PC-9 (cell line): ENCODE data around the gene RTP2. TPM values are rescaled to one million over a fixed set of nuclear protein-coding genes. Genes with fewer than 3 reads are reported as not detected.
"Not testable (repeated sequence)": the region's sequence is repeated elsewhere in the genome, so short reads cannot be mapped to it uniquely, and the experiment has no call there.

Experiments
- BruUV-seq: library from RNA; stranded (reverse); fragments of 400-500 nt; replicated peaks from 2 replicates; lab custom pipeline; 2021; lab: Mats Ljungman, UMichigan
- CTCF ChIA-PET: fragments of 300-600 bp; sonication (Branson Sonifier 250); formaldehyde crosslinking; loops from one replicate; lab custom pipeline; 2022; ENCODE audit warnings: antibody characterized with exemption; lab: Charles Lee
- POLR2A ChIA-PET: fragments of 300-600 bp; sonication (Branson Sonifier 250); formaldehyde crosslinking; loops from one replicate; lab custom pipeline; 2022; ENCODE audit warnings: antibody characterized with exemption; ENCODE audit not compliant: unreplicated experiment; lab: Charles Lee
- DNase-seq, 2 experiments: peaks; one replicate each; pipeline versions ENCODE4 v3.0.0 to v3.0.0-alpha.2; 2015 to 2022; ENCODE audit warnings: mixed read lengths in 1 of 2
- H2AFZ ChIP-seq: fragments of 200-600 bp; sonication (generic); 2 replicates; pipeline ENCODE4 v1.8.1; 2017; ENCODE audit warnings: antibody characterized with exemption
- H3F3A ChIP-seq: fragments of 200-600 bp; sonication (generic); 2 replicates; pipeline ENCODE4 v1.8.1; 2017; ENCODE audit warnings: antibody characterized with exemption, mild to moderate bottlenecking, low read depth; ENCODE audit not compliant: insufficient read depth
- H3K27ac ChIP-seq: fragments of 200-600 bp; sonication (generic); 2 replicates; pipeline ENCODE4 v1.6.1; 2016; ENCODE audit warnings: mixed run types
- H3K27me3 ChIP-seq: fragments of 200-600 bp; sonication (generic); 2 replicates; pipeline ENCODE4 v1.6.1; 2016; ENCODE audit warnings: low read depth, mixed run types; ENCODE audit not compliant: insufficient read depth
- H3K36me3 ChIP-seq: fragments of 200-600 bp; sonication (generic); 2 replicates; pipeline ENCODE4 v1.6.1; 2016; ENCODE audit warnings: low read depth, mixed run types
- H3K4me1 ChIP-seq: fragments of 200-600 bp; sonication (generic); replicated peaks from 2 replicates; pipeline ENCODE4 v1.6.1; 2016; ENCODE audit warnings: mixed run types; ENCODE audit not compliant: insufficient read depth
- H3K4me2 ChIP-seq: fragments of 200-600 bp; sonication (generic); 2 replicates; pipeline ENCODE4 v1.6.1; 2017; ENCODE audit warnings: mixed run types
- H3K4me3 ChIP-seq: fragments of 200-600 bp; sonication (generic); 2 replicates; pipeline ENCODE4 v1.6.1; 2016; ENCODE audit warnings: mixed run types
- H3K79me2 ChIP-seq: fragments of 200-600 bp; sonication (generic); 2 replicates; pipeline ENCODE4 v1.6.1; 2017; ENCODE audit warnings: low read depth, mixed run types
- H3K9me2 ChIP-seq: fragments of 200-600 bp; sonication (generic); 2 replicates; pipeline ENCODE4 v1.8.1; 2017; ENCODE audit warnings: mild to moderate bottlenecking; ENCODE audit not compliant: insufficient read depth
- H3K9me3 ChIP-seq: fragments of 200-600 bp; sonication (generic); 2 replicates; pipeline ENCODE4 v1.8.1; 2016; ENCODE audit warnings: low read depth; ENCODE audit not compliant: insufficient read depth
- H4K20me1 ChIP-seq: fragments of 200-600 bp; sonication (generic); 2 replicates; pipeline ENCODE4 v1.8.1; 2017; ENCODE audit not compliant: insufficient read depth
- EZH2 ChIP-seq: fragments of 200-600 bp; sonication (generic); IDR thresholded peaks from 2 replicates; pipeline ENCODE4 v1.8.0; 2017; ENCODE audit warnings: antibody characterized with exemption, low read depth
- intact Hi-C: fragments of 100-400 bp; cut with micrococcal nuclease; formaldehyde crosslinking; loops from one replicate; pipeline ENCODE4 v1.10.0; 2022; ENCODE audit not compliant: unreplicated experiment
- total RNA-seq: library from RNA; stranded (reverse); gene quantifications from 2 replicates; pipeline ENCODE4 v1.2.3, GENCODE V29; 2021
- TF ChIP-seq, protein P1 (sequence below): fragments of 200-600 bp; sonication (generic); conservative IDR thresholded peaks from 2 replicates; pipeline ENCODE4 v1.6.1; 2017; ENCODE audit warnings: mixed run types, antibody characterized with exemption, mild to moderate bottlenecking, moderate library complexity

The RTP2 gene
- total RNA-seq, 1 experiment from 2014 or later, result not detected

DNA sequence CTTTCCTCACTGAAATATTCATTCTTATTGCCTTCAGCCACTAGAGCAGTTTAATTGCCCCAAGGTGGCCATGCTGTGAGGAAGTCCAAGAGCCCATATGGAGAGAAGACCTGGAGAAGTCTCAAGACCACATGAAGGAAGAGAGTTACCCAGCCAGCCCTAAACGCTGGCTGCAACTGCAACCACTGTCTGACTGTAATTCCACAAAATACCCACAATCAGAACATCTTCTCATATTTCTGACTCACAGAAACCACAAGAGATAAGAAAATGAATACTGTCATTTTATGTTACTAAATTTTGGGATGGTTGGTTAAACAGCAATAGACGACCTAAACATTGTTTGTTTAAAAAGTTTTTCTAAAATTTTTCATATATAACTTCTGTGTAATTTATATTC is 17.5 kb downstream of the RTP2 start:
- intact Hi-C loops, result no loop called here
- TF ChIP-seq EZH2, result no peak
- TF ChIP-seq, protein P1, sequence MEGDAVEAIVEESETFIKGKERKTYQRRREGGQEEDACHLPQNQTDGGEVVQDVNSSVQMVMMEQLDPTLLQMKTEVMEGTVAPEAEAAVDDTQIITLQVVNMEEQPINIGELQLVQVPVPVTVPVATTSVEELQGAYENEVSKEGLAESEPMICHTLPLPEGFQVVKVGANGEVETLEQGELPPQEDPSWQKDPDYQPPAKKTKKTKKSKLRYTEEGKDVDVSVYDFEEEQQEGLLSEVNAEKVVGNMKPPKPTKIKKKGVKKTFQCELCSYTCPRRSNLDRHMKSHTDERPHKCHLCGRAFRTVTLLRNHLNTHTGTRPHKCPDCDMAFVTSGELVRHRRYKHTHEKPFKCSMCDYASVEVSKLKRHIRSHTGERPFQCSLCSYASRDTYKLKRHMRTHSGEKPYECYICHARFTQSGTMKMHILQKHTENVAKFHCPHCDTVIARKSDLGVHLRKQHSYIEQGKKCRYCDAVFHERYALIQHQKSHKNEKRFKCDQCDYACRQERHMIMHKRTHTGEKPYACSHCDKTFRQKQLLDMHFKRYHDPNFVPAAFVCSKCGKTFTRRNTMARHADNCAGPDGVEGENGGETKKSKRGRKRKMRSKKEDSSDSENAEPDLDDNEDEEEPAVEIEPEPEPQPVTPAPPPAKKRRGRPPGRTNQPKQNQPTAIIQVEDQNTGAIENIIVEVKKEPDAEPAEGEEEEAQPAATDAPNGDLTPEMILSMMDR, result no peak

DNA sequence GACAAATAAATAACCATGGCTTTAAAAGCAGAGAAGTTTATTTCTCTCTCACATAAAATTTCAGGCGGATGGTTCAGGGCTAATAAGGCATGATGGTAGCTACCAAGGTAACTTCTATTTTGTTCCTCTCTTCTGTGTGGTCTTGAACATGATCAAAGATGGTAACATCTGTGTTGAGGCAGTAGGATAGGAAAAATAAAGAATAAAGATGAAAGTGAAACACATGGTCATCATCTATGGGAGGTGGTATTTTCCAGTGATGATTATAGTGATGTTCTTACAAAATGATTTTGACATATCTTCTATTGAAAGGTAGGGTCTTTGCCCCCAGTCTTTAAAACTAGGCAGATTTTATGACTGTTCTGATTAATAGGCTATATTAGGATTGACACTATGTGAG is 17.9 kb downstream of the RTP2 start:
- H3K9me3 ChIP-seq, result peaks cover 18% of the 10 kb centered on the region; the same call in 1 of the 2 replicates
- H3K4me3 ChIP-seq, result no peak overlapping the region
- BruUV-seq, result no TSS peak
- no peaks in the 10 kb centered on the region for H3K4me1 ChIP-seq
- no peaks in the 10 kb centered on the region for H3K79me2 ChIP-seq
- intact Hi-C loops, result no loop called here
- ChIA-PET CTCF (interaction anchor here (0.7 kb wide), 1 partner anchor 1376 kb away, joined by 3 read pairs; no protein-coding TSS in a partner anchor), POLR2A (no interaction called here)
- H2AFZ ChIP-seq, result no peak overlapping the region
- no peaks in the 10 kb centered on the region for H3K9me2 ChIP-seq
- H4K20me1 ChIP-seq, result no peaks in the 10 kb centered on the region
- H3K27ac ChIP-seq, result no peak overlapping the region
- H3F3A ChIP-seq, result no peaks in the 10 kb centered on the region
- no peak for TF ChIP-seq EZH2
- TF ChIP-seq, protein P1, result no peak
- peaks cover 35% of the 10 kb centered on the region for H3K27me3 ChIP-seq
- DNase-seq, result no peak
- no peaks in the 10 kb centered on the region for H3K36me3 ChIP-seq
- no peak overlapping the region for H3K4me2 ChIP-seq

More for the DNA sequence above, 17.5 kb downstream of the RTP2 start:
- H3K36me3 ChIP-seq, result no peaks in the 10 kb centered on the region
- no peaks in the 10 kb centered on the region for H4K20me1 ChIP-seq
- ChIA-PET POLR2A (no interaction called here), CTCF (no interaction called here)
- no peak overlapping the region for H2AFZ ChIP-seq
- no peaks in the 10 kb centered on the region for H3K79me2 ChIP-seq
- H3K27ac ChIP-seq, result no peak overlapping the region
- H3K4me3 ChIP-seq, result no peak overlapping the region
- no peak for DNase-seq
- H3F3A ChIP-seq, result no peaks in the 10 kb centered on the region
- H3K4me2 ChIP-seq, result no peak overlapping the region
- BruUV-seq, result no TSS peak
- peaks cover 18% of the 10 kb centered on the region; the same call in 1 of the 2 replicates for H3K9me3 ChIP-seq
- peaks cover 35% of the 10 kb centered on the region for H3K27me3 ChIP-seq
- H3K9me2 ChIP-seq, result no peaks in the 10 kb centered on the region
- no peaks in the 10 kb centered on the region for H3K4me1 ChIP-seq

DNA sequence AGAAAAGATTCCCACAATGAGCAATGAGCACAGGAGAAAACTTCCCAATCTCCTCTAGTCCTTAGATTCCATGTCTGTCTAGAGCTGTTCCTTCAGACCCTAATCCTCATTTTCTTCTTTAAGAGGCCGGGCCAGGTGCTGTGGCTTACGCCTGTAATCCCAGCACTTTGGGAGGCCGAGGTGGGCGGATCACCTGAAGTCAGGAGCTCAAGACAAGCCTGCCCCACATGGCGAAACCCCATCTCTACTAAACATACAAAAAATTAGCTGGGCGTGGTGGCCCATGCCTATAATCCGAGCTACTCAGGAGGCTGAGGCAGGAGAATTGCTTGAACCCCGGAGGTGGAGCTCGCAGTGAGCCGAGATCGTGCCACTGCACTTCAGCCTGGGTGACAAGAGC is 20.6 kb downstream of the RTP2 start:
- H3K27me3 ChIP-seq, result peaks cover 33% of the 10 kb centered on the region
- H3K27ac ChIP-seq, H3K9me2 ChIP-seq, H3K79me2 ChIP-seq, H3K4me1 ChIP-seq, intact Hi-C loops, DNase-seq, H3K36me3 ChIP-seq, H3K4me3 ChIP-seq, H2AFZ ChIP-seq, H3F3A ChIP-seq, H3K4me2 ChIP-seq, BruUV-seq, POLR2A ChIA-PET, H4K20me1 ChIP-seq: not testable (repeated sequence)
- peaks cover 13% of the 10 kb centered on the region; the same call in 1 of the 2 replicates for H3K9me3 ChIP-seq
- CTCF ChIA-PET, result interaction anchor here (0.7 to 1.0 kb wide), 4 partner anchors 345 to 833 kb away, joined by 3 to 9 read pairs (median 6); no protein-coding TSS in a partner anchor
